Stimulated activated CD4-positive, alpha-beta T cell treated with anti-CD3 and anti-CD28 coated beads, Interleukin-1b, Interleukin-23, amount 100 ng/mL, for 1 hour (primary cell): ENCODE data around the gene BICC1.
"Not testable (repeated sequence)": the region's sequence is repeated elsewhere in the genome, so short reads cannot be mapped to it uniquely, and the experiment has no call there.

ENCODE experiments used
- DNase-seq, 2 donors: peaks; one replicate each; pipeline ENCODE4 v3.0.0-alpha.2; 2020; ENCODE audit warnings: low read depth in 2 of 2

The BICC1 gene

GRCh38 chr10:58857251-58857805 lies 344.7 kb downstream of the BICC1 start:
- no peak for DNase-seq

DNA sequence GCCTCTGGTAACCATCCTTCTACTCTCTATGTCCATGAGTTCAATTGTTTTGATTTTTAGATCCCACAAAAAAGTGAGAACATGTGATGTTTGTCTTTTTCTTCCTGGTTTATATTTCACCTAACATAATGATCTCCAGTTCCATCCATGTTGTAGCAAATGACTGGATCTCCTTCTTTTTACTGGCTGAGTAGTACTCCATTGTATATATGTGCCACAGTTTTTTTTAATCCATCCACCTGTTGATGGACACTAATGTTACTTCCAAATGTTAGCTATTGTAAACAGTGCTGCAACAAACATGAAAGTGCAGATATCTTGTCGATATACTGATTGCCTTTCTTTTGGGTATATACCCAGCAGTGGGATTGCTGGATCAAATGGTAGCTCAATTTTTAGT lies 345.5 kb downstream of the BICC1 start:
- DNase-seq: not testable (repeated sequence)

- DNase-seq: no peak
Observed at GRCh38 chr10:58859526-58859925, 346.9 kb downstream of the BICC1 start.

DNA sequence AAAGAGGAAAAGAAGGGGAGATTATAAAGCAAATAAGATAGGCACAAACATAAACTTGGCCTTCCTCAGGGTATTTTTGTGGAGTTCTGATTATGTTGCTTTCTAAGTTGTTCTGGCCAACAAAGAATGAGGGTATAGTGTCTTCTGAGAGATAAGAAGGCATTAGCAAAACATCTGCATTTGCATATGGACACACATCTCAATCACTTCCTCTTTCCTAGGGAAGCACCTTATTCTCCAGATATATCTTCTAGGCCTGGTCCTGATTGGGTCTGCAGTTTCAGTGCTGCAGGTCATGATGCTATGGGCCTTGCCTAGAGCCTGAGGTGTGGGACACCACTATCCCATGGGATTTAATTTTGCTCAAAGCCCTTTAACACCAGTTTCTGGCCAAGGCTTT lies 355.0 kb downstream of the BICC1 start:
- no peak for DNase-seq

DNA sequence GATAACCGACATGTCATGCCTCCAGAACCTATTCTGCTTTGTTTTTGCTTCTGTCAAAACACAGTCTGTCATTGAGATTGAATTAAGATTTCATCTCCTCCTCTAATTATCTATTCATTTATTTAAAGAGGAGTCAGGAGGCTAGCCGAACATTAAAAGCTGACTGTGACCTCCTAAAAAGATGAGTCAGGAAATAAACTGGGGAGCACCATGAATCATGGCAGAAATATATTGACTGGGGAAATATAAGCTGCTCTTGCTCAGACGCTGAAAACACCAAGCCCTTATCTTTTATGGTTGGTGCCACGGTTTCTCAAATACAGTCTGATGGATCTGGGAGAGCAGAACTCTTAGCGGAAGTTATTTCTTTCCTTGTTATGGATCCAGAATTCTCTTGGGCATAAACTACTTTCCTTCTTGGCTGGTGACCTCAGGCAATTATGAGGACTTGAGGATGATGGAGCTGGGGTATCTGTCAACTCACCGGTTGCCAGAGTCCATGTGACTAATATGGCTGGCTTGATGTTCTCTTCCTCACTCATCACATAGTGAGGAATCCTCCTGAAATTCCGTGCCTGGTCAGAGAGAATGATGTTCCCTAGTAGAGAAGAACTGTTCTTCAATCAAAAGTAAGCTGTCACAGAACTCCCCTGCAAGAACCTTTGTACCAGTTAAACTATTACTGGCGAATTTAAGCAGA lies 356.2 kb downstream of the BICC1 start:
- no peak for DNase-seq

DNA sequence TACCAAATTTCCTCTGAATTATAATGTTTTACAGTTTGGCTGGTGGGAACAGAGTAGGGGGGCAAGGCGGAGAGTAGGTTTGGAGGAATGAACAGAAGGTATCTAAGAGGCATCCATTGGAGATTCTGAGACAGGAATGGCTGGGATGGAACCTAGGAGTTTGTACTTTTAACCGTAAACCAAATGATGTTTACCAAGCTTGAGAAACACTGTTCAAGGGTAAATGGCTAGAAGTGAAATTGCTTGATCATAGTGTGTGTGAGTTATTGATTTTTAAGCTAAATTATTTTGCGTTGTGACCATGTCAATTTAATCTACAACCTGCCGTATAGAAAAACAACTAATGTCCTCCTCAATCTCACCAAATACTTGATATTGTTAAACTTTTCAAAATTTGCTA lies 357.4 kb downstream of the BICC1 start:
- no peak for DNase-seq

DNA sequence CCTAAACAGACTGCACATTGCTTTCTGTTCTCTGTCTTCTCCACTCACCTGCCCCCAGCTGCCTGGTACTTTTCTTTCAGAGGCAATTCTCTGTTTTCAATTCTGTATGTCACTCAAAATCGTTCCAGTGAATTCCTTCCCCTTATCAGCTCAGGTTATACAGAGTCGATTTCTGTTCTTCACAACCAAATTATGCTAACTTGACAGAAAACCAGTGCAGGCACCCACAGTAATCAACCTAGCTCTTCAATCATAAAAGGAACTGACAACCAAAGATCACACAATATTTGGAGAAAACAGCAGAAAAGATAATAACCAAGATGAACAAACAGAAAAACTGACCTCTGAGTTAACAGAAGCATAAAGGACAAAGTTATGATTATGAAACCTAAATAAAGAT lies 360.5 kb downstream of the BICC1 start:
- no peak for DNase-seq
